ENCODE measurements around the gene CWH43. TPM values are rescaled to one million over a fixed set of nuclear protein-coding genes. Genes with fewer than 3 reads are reported as not detected.

Gene CWH43
- total RNA-seq, 2 donors from 2014 or later = 14.8 to 118 TPM

DNA sequence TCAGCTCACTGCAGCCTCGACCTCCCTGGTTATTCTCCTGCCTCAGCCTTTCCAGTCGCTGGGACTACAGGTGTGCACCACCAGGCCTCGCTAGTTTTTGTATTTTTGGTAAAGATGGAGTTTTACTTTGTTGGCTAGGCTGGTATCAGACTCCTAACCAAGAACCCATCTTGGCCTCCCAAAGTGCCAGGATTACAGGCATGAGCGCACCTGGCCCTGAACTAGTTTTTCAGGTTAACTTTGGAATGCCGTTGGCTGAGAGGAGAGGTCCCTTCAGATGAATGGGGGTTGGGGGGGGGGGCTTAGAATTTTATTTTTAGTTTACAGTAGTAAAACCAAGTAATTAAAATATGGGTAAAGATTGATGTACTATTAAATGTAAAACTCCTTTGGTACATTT, 23.4 kb upstream of the CWH43 start:
- TF ChIP-seq, protein P1, sequence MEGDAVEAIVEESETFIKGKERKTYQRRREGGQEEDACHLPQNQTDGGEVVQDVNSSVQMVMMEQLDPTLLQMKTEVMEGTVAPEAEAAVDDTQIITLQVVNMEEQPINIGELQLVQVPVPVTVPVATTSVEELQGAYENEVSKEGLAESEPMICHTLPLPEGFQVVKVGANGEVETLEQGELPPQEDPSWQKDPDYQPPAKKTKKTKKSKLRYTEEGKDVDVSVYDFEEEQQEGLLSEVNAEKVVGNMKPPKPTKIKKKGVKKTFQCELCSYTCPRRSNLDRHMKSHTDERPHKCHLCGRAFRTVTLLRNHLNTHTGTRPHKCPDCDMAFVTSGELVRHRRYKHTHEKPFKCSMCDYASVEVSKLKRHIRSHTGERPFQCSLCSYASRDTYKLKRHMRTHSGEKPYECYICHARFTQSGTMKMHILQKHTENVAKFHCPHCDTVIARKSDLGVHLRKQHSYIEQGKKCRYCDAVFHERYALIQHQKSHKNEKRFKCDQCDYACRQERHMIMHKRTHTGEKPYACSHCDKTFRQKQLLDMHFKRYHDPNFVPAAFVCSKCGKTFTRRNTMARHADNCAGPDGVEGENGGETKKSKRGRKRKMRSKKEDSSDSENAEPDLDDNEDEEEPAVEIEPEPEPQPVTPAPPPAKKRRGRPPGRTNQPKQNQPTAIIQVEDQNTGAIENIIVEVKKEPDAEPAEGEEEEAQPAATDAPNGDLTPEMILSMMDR (IDR thresholded peaks at IDR 0.05) = no peak
- no peak for TF ChIP-seq POLR2AphosphoS5 (IDR thresholded peaks at IDR 0.05)
- TF ChIP-seq POLR2A (IDR thresholded peaks at IDR 0.05) = no peak
- intact Hi-C loops (cut with DNase I) = loop anchor here (2.0 to 5.0 kb wide), 2 partner anchors 384 to 515 kb away; no protein-coding TSS in a partner anchor
- Histone ChIP-seq H3K36me3 (no peaks in the 10 kb centered on the region), H3K4me1 (replicated peaks) (no peaks in the 10 kb centered on the region), H3K9me3 (no peaks in the 10 kb centered on the region), H3K27me3 (replicated peaks; ENCODE audit: insufficient read depth) (no peaks in the 10 kb centered on the region), H3K4me3 (no peak overlapping the region), H3K27ac (no peak overlapping the region)
- DNase-seq (ENCODE audit: low spot score) = no peak
- 69% methylated on average over 5 of the region's 5 CpGs for WGBS

DNA sequence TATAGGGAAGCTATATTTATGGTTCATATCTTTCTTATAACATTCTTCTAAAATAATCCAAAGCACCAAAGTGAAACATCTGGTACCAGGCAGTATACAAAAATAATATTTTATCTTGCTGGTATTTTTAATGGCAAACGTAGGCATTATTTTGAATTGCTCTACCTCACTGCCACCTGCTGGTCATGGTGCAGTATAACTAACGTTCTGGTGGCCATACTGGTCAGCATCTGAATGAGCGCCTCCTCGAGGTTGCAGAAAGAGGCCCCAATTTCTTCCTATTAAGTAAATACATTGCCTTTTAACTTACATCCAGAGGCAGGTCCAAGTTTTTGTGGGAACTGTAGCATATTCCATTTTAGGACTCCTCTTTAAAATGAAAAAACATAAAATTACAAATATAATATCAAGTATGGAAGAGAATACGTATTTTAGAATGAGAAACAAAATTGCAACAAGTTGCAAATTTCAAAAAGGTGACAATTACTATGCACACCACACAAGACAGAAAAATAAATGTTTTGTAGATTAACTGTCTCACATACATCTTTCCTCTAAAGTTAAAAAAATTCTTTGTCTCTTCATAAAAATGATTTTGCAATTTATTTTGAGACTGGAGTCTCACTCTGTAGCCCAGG, 22.9 kb upstream of the CWH43 start:
- intact Hi-C loops (cut with DNase I) = loop anchor here (2.0 to 5.0 kb wide), 2 partner anchors 384 to 516 kb away; no protein-coding TSS in a partner anchor
- WGBS = 18% methylated on average over 5 of the region's 5 CpGs
- no peaks in the 10 kb centered on the region for H3K4me1 ChIP-seq (replicated peaks)
- no peaks in the 10 kb centered on the region for H3K27me3 ChIP-seq (replicated peaks; ENCODE audit: insufficient read depth)
- H3K4me3 ChIP-seq = no peak overlapping the region
- peak; percentile 62 for DNase-seq (ENCODE audit: low spot score)
- H3K9me3 ChIP-seq = no peaks in the 10 kb centered on the region
- no peak for TF ChIP-seq POLR2AphosphoS5 (IDR thresholded peaks at IDR 0.05)
- TF ChIP-seq, protein P1 (IDR thresholded peaks at IDR 0.05) = peak; percentile 83 to 93 (median 87)
- TF ChIP-seq POLR2A (IDR thresholded peaks at IDR 0.05) = no peak
- no peak overlapping the region for H3K27ac ChIP-seq
- H3K36me3 ChIP-seq = no peaks in the 10 kb centered on the region

DNA sequence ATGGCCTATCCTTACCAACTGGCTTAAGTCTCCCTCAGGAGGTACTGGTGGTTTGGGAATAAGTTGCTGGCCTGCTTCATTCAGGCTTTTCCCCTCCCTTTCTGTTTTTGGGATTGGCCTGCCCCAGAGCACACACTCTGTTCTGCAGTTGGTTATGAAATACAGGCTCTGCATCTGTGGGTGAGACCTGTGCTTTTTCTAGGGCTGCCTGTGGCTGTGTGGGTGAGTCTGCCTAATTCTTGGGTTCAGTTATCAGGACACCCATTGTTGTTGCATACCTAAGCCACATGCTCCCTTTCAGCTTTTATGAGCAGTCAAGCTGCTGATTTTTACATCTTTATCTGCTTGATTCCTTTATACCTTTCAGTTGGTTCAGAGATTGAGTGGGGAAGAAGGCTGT, 19.0 kb upstream of the CWH43 start:
- H3K36me3 ChIP-seq = no peaks in the 10 kb centered on the region
- H3K4me1 ChIP-seq (replicated peaks) = no peaks in the 10 kb centered on the region
- DNase-seq (ENCODE audit: low spot score) = no peak
- H3K4me3 ChIP-seq = no peak overlapping the region
- H3K9me3 ChIP-seq = no peaks in the 10 kb centered on the region
- TF ChIP-seq, protein P1 (IDR thresholded peaks at IDR 0.05) = no peak
- no peak for TF ChIP-seq POLR2AphosphoS5 (IDR thresholded peaks at IDR 0.05)
- TF ChIP-seq POLR2A (IDR thresholded peaks at IDR 0.05) = no peak
- H3K27ac ChIP-seq = no peak overlapping the region
- H3K27me3 ChIP-seq (replicated peaks; ENCODE audit: insufficient read depth) = no peaks in the 10 kb centered on the region
- intact Hi-C loops (cut with DNase I) = no loop called here

DNA sequence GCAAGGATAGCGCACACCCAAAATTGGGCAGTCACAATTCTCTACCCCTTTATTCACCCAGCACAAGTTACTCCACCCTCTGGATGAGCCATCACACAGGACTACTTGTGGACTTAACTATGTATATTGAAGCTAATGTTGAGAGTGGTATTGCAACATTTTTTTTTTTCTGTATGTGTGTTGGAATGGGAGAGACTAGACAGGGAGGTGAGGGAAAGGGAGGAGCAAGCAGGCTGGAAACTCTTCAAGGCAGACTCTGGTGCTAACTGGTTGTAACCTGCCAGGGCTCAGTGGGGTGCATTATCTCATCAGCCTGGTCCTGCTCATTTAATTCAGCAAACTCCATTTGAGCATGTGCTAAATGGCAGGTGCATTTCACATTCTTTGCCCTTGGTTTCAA, 18.4 kb upstream of the CWH43 start:
- intact Hi-C loops (cut with DNase I) = no loop called here
- Histone ChIP-seq H3K9me3 (no peaks in the 10 kb centered on the region), H3K4me1 (replicated peaks) (no peaks in the 10 kb centered on the region), H3K36me3 (no peaks in the 10 kb centered on the region), H3K4me3 (no peak overlapping the region), H3K27ac (no peak overlapping the region), H3K27me3 (replicated peaks; ENCODE audit: insufficient read depth) (no peaks in the 10 kb centered on the region)
- no peak for TF ChIP-seq POLR2A (IDR thresholded peaks at IDR 0.05)
- WGBS = 100% methylated on average over 1 of the region's 1 CpG
- no peak for DNase-seq (ENCODE audit: low spot score)

DNA sequence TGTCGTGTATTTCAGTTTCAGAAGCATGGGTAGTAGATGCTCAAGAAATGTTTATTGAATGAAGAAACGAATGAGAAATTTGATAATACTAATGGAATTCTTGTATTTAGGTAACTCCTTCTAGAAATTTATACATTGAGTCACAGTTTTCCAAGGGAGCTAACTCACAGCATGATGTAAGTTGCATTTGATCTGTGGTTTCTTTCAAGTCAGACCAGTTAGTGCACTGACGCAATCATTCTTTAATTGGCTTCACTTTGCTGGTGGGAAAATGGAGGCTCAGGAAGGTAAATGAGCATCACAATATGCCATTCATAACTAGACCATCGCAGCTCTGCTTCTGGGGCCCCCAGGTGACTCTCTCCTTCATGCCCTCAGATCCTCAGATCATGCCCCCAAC, 17.3 kb upstream of the CWH43 start:
- no peak for DNase-seq (ENCODE audit: low spot score)
- intact Hi-C loops (cut with DNase I) = no loop called here
- Histone ChIP-seq H3K9me3 (no peaks in the 10 kb centered on the region), H3K4me3 (no peak overlapping the region), H3K36me3 (no peaks in the 10 kb centered on the region), H3K27ac (no peak overlapping the region), H3K27me3 (replicated peaks; ENCODE audit: insufficient read depth) (no peaks in the 10 kb centered on the region), H3K4me1 (replicated peaks) (no peaks in the 10 kb centered on the region)
- 77% methylated on average over 4 of the region's 4 CpGs for WGBS
- TF ChIP-seq, protein P1 (IDR thresholded peaks at IDR 0.05) = no peak
- TF ChIP-seq POLR2A (IDR thresholded peaks at IDR 0.05) = no peak
- TF ChIP-seq POLR2AphosphoS5 (IDR thresholded peaks at IDR 0.05) = no peak

All from prostate gland (tissue), 2 donors.